ENCODE measurements around the gene KIF20A.
"Not testable (repeated sequence)": the region's sequence is repeated elsewhere in the genome, so short reads cannot be mapped to it uniquely, and the experiment has no call there.

Gene KIF20A

GRCh38 chr5:138186002-138186447, 7.1 kb downstream of the KIF20A start:
- no peak for DNase-seq (ENCODE audit: low read depth, low spot score)

- no peak for DNase-seq (ENCODE audit: low read depth, low spot score)
These were observed 9.7 kb downstream of the KIF20A start for GRCh38 chr5:138188626-138189025.

GRCh38 chr5:138192826-138193225, 13.9 kb downstream of the KIF20A start:
- DNase-seq (ENCODE audit: low read depth, low spot score), result no peak

- DNase-seq (ENCODE audit: low read depth, low spot score), result not testable (repeated sequence)
These were observed 14.9 kb downstream of the KIF20A start for GRCh38 chr5:138193859-138194258.

- DNase-seq (ENCODE audit: low read depth, low spot score), result no peak
These were observed 32.1 kb downstream of the KIF20A start for GRCh38 chr5:138210985-138211384.

GRCh38 chr5:138212828-138213160, 33.9 kb downstream of the KIF20A start:
- no peak for DNase-seq (ENCODE audit: low read depth, low spot score)

GRCh38 chr5:138213161-138214029, 34.5 kb downstream of the KIF20A start, which contains the start of gene CDC23:
TSS of gene CDC23 (minus strand) at chr5:138213323. CDS start at chr5:138213312, 11 bp downstream.
- peak; percentile 96 for DNase-seq (ENCODE audit: low read depth, low spot score)

GRCh38 chr5:138216799-138217198, 37.9 kb downstream of the KIF20A start:
- DNase-seq (ENCODE audit: low read depth, low spot score), result no peak

- DNase-seq (ENCODE audit: low read depth, low spot score), result no peak
These were observed 44.6 kb downstream of the KIF20A start for GRCh38 chr5:138223532-138223931.

- no peak for DNase-seq (ENCODE audit: low read depth, low spot score)
These were observed 45.8 kb downstream of the KIF20A start for GRCh38 chr5:138224712-138225111.

- DNase-seq (ENCODE audit: low read depth, low spot score), result no peak
These were observed 48.0 kb downstream of the KIF20A start for GRCh38 chr5:138226910-138227309.

GRCh38 chr5:138229387-138229786, 50.5 kb downstream of the KIF20A start:
- DNase-seq (ENCODE audit: low read depth, low spot score), result no peak

GRCh38 chr5:138230261-138230660, 51.3 kb downstream of the KIF20A start:
- DNase-seq (ENCODE audit: low read depth, low spot score), result no peak

GRCh38 chr5:138230981-138231589, 52.2 kb downstream of the KIF20A start:
- DNase-seq (ENCODE audit: low read depth, low spot score), result no peak

- DNase-seq (ENCODE audit: low read depth, low spot score), result no peak
These were observed 54.4 kb downstream of the KIF20A start for GRCh38 chr5:138233280-138233679.

- DNase-seq (ENCODE audit: low read depth, low spot score), result no peak
These were observed 55.7 kb downstream of the KIF20A start for GRCh38 chr5:138234651-138235050.
